Activated CD4-positive, CD25-positive, alpha-beta regulatory T cell treated with anti-CD3 and anti-CD28 coated beads, Interleukin-2, amount 50 U/mL, for 24 hours (primary cell): ENCODE data around the gene TMPRSS3.
"Not testable (repeated sequence)": the region's sequence is repeated elsewhere in the genome, so short reads cannot be mapped to it uniquely, and the experiment has no call there.

Experiments
- ATAC-seq, 2 donors: fragments of 150-1000 bp; cut with Tn5 transposase; one replicate each; pipeline ENCODE4 v1.10.0; 2021; ENCODE audit warnings: mild to moderate bottlenecking in 1 of 2, moderate library complexity in 1 of 2

TMPRSS3 gene

DNA sequence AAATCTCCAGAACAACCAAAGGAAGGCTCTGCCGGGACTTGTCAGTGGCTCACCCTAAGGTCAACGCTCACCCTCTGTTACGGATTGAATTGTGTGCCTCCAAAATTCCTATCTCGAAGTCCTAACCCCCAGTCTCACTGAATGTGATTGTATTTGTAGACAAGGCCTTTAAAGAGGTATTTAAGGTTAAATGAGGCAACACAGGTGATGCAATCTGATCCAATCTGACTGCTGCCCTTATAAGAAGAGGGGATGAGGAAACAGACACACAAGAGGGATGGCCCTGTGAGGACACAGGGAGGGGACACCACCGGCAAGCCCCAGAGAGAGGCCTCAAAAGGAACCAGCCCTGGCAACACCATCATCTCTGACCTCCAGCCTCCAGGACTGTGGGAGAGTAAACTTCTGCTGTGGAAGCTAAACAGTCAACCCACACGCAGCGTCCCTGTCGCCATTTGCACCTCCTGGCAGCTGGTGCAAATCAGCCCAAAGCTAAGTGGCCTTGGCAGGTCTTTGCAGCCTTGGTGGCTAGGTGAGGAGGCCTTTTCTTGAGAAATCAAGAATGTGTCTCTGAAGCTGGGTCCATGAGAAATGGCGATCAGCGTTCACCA is 32.1 kb upstream of the TMPRSS3 start:
- ATAC-seq = no peak

DNA sequence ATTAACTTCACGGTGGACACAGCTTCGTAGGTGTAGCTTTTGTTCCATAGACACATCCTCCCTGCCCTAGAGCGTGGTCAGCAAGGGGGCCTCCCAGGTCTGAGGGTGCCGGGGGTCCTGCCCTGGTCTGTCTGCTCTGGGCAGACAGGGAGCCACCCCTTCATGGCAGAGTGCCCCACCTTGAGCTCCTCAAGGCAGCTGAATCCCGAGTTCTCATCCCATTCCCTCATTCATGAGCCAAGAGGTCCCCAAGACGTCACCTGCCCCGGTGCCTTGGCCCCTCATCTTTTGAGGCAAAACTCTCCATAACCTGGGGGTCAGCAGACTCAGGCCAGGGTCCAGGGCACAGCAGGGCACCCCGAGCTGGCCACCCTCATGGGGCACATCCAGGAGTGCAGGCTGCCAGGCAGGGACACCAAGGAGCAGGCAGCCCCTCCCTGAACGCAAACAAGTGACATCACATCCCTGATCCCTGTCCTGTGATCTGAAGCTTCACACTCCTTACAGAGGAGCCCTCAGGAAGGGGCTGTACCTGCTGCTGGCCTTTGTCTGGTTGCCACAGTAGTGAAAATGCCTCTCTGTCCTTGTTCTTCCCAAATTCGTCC is 31.1 kb upstream of the TMPRSS3 start:
- ATAC-seq = no peak

DNA sequence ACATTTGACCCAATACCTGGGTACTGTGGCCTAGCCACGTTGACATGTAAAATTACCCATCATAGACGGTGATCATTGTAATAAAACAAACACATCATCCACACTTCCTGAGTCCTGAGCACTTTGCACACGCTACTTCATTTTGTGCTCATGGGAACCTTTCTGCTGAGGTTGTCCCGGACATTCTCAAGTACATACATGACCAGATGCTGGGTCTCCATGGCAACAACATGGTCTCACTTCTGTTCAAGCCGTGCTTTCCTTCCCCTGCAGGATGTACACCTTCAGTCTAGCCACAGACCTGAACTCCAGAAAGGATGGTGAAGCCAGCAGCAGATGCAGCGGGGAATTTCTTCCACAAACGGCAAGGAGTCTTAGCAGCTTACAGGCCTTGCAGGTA is 30.6 kb upstream of the TMPRSS3 start:
- no peak for ATAC-seq

DNA sequence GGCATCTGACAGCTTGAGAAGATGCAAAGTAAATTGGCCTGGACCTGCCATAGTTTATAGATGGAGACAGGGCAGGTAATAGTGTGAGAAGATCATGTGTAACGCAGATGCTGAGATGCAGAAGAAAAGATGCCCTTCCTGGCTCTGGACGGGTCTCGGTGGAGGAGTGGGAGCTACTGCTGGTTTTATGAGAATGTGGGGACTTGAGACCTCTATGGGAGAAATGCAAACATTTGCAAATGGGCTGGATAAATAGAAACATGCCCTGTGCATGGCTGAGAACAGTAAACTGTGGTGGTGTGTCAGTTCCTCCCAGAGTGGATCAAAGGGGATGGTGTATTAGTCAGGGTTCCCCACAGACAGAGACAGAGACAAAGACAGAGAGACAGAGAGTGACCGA is 29.7 kb upstream of the TMPRSS3 start:
- peak; percentile 73 to 76 for ATAC-seq

DNA sequence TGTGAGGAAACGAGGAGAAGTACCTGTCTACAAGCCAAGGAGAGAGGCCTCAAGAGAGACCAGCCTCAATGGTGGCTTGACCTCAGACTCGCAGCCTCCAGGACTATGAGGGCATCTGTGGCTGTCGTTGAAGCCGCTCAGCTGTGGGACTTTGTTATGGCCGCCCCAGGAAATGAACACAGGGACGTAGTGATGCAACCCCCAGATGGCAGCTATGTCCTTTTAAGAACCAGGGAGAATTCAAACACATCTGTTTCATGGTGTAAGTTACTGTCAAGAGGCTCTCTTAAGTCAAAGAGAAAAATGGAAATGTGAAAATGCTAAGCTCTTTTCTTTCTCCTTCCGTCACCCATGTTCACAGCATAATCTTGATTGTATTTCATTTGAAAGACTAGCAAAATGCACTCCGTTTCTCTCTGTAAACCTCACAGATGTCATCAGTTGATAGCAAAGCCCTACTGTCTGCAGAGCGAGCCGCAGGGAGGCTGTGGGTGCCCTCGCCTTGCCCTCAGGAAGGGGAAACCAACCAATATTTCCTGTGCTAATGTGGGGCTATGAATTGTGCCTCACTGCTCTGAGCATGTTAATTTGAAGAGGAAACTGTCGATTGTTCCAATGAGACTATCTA is 29.2 kb upstream of the TMPRSS3 start:
- ATAC-seq = peak; percentile 73 to 75

DNA sequence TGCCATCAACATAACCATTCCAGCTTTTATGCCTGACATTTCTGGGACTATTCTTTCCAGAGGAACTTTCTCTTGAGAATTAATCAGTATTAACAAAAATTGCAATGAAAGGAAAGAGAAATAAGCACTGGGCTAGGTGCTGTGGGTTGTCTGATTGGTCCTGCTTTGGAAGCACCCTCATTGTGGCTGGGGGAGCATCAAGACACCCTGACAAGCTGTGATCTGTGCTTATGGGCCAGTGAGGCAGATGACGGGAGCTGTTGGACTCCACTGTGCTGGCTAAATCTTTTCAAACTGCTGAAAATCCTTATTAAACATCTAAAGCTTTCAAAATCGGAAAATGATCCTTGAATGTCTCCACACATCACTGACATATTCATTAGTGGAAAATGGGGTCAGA is 27.8 kb upstream of the TMPRSS3 start:
- no peak for ATAC-seq

DNA sequence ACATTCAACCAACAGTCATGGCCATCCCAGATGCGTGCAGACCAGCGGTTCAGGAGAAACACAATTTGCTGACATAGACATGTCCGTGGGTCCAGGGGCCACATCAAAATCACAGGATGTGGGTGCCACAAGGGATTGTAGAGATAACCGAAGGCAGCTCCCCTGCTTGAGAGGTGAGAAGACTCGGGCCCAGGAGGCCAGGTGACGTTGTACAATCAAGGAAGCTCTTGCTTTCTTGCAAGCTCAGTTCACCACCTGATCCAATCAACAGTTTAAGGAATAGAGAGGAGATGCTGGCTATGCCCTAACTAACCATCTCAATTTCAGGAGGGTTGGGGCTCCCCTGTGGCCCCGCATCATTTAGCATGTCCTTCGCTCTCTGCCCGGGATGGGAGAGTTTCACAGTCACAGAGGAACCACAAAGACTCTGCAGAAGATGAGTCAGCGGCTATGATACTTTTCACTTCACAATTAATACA is 27.4 kb upstream of the TMPRSS3 start:
- ATAC-seq = peak; percentile 70 to 78

DNA sequence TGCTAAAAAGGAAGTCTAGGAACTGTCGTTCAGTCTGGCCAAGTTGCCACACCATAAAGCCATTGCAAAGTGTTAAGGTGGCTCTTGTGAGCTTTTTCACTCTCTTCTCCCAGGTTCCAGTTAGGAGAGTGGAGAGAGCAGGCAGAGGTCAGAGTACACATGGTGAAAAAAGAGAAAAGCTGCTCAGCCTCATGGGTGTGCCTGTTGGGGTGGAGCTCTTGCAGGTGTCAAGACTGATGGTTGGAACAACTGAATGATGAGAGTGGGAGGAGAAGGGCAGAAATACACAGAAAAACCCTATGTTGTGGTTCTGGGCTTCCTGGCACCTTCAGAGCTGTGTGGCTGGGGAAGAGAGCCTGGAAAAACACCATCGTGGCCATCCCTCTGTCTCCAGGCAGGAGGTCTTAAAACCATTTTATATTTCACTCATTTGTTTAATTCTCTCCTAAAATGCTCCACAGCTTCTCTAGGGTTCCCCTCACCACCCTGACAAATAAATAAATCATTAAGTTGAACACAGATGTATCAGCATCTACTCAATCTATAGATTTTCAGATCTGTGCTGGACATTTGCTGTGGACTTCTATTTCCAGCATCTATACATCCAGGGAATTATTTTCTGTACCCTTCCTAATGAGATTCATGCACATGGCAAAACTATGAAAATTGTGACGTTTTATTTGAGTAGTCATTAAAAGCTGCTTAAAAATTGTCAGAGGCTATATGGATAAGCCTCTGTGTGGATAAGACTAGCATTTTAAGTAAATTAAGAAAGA is 25.4 kb upstream of the TMPRSS3 start:
- peak in 1 of 2 donors; percentile 19 for ATAC-seq

DNA sequence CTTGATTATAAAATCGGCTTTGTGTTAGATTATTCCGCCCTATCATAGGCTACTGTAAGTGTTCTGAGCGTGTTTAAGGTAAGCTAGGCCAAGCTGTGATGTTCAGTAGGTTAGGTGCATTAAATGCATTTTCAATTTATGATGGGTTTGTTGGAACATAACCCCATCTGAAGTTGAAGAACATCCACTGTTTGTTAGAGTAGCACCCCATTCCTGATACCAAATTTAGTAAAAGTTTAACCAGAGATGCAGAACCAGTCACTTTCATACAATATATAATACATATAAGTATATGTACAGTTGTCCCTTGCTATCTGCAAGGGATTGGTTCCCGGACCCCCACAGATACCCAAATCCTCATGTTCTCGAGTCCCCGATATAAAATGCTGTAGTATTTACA is 24.0 kb upstream of the TMPRSS3 start:
- no peak for ATAC-seq

DNA sequence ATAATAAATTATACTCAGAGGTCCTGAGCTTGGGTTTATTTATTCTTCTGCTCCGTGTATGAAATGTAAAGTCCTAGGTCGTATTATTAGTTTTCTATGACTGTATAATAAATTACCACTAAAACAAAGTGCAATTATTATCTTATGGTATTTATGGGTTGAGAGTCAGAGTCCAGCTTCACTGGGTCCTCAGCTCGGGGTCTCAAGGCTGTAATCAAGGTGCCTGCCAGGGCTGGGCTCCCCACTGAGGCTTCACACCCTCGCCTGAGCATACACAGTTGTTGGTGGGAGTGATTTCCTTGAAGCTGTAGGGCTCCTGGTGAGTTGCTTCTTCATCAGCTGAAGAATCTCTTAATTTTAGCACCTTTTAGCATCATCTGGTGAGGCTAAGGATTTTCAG is 23.0 kb upstream of the TMPRSS3 start:
- no peak for ATAC-seq

DNA sequence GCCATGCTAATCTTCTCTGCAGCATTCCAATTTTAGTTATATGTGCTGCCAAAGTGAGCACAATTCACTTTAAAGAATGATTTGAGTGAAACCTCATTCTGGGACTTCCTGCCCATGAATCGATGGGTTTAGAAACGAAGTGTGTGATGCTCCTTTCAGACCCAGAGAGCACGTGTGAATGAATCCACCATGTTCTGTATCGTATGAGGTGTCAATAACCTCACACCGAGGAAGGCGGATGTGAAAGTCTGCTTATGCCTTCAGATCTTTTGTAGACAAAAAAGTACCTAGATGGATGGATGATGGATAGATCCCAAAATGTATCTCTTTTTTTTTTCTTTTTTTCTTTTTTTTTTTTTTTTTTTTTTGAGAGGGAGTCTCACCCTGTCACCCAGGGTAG is 21.7 kb upstream of the TMPRSS3 start:
- ATAC-seq = peak; percentile 19 to 28

DNA sequence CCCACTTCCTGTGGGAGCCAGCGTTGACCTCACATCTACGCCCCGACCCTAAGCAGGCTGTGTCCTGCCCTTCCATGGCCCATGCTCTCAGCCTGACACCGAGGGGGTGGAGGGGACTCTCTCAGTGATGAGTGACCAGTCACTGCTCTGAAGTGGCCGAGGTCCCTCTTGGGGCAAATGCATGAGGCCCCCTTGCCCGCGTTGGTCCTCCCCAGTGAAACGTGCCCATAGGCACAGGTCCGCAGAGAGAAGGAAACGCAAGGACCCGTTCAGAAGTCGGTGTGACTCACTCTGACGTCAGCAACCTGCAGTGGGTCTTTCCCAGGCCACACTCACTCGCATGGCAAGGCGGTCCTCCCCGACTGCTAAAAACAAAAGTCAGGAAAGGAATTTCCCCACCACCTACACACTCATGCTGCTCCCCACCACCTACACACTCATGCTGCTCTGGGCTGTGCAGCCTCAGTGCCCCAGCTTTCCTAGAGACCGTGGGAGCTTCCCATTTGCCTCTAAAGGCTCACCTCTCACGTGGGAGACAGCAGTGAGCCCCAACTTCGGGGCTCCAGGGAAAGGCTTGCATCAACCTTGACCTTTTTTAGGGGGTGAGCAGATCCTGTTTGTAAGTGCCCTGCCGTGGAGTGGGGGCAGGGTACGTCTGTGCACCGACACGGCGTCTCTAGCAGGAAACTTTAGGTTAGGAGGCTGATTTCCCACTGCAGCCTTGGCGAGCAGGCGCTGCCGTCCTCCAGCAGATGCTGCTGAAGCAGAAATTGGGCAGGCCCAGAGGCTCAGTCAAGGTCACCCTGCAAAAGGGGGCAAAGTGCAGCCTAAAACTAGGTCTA is 19.3 kb upstream of the TMPRSS3 start:
- peak; percentile 87 to 95 for ATAC-seq

DNA sequence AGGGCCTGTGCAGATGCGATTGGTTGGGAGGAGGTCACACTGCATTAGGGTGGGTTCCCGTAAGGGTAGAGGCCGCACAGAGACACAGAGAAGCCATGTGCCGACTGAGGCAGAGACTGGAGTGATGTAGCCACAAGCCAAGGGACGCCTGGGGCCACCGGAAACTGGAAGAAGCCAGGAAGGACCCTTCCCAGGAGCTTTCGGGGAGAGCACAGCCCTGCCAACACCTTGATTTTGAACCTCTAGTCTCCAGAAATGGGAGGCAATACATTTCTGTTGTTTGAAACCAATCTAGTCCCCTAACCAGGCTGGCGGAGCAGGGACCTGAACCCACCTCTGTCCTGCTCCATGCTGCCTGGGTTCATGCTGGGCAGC is 18.7 kb upstream of the TMPRSS3 start:
- no peak for ATAC-seq

DNA sequence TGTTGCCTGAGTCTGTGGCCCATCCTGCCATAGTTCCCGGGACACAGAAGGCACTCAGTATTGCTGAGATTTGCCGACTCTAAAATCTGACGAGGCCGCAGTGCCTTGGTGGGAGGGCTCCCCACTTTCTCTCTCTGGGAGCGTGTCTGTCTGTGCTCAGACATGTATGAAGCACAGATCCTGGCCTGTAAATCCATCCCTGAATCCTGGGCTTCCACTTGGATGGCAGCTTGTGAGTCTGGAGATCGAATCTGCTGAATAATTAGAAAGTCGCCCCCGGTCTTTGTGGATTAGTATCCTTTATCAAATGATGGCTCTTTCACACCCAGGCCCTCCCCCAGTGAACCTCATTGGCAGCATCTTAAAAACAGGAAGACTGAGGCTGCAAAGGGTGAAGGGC is 18.2 kb upstream of the TMPRSS3 start:
- ATAC-seq = no peak

DNA sequence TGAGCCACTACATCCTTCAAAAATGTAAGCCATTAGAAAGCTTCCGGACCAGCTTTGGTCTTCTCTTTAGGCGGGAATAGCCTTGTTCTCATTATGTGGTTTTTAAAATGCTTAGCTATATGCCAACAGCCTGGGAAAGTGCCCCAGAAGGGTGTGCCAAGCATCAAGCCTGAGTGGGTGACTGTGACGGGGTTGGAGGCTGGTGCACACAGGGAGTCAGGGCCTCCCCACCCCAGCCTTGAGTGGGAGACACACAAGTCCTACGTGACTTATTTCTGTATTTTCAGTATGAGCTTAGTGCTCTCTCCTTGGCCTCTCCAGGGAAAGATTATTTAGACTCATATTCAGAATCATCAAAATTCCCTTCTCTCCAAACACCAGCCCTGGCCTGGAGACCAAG is 17.6 kb upstream of the TMPRSS3 start:
- ATAC-seq = no peak

DNA sequence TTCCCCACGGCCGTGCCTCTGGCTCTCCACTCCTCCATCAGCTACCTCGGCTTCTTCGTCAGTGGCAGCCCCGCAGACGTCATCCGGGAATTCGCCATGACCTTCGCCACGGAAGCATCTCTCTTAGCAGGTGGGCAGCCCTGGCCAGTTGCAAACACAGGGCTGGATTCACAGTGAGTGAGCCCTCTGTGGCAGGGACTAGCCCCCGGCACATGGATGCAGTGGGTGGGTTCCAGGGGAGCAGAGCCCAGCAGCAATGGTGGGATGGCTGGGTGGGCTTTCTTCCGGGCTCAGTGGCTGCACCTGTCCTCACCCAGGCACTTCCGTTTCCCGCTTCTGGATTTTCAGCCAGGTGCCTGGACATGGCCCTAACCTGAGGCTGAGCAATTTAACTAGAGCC is 17.2 kb upstream of the TMPRSS3 start:
- no peak for ATAC-seq

DNA sequence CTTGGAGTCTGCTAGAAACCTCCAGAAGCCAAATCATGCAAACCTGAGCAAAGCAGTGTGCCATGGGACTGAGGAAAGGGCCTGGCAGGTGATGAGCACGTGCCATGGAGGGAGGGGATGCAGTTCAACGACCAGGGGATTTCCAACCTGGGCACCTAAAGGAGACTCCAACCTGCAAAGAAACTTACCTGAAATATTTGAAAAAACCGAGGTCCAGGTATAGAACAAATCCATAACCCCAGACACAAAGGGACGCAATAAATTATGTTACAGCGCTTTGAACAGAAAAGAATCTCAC is 16.7 kb upstream of the TMPRSS3 start:
- no peak for ATAC-seq

DNA sequence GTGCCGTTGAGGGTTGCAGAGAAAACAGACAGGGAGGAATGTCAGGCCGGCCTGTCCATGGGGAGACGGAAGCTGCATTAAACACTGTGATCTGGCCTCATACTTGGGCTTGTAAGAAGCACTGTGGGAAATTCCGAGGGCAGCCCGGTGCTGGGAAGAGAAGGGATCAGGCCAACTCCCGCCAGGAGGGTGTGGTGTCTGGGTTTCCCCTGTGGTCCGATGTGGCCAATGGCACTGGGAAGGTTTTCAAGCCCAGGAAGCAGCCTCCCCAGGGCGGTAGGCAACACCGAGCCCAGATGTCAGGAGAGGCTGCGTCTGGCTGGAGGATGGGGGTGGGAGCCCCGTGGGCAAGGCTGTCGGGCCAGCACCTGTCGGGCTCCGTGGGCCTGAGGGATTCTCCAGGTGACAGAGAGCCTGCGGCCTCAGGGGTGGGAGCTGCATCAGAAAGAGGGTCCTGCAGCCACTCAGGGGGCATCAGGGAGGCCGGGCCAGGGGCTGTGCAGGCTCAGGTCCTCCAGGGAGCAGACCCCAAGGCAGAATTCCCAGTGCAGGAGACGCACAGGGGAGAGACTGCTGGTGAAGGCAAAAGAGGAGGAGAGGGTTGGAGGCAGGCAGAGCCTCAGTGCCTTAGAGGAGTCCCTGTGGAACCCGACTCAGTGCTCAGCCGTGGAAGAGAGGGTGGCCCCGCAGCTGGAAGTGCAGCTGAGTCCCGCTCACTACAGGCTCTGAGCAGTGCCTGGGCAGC is 16.2 kb upstream of the TMPRSS3 start:
- no peak for ATAC-seq

DNA sequence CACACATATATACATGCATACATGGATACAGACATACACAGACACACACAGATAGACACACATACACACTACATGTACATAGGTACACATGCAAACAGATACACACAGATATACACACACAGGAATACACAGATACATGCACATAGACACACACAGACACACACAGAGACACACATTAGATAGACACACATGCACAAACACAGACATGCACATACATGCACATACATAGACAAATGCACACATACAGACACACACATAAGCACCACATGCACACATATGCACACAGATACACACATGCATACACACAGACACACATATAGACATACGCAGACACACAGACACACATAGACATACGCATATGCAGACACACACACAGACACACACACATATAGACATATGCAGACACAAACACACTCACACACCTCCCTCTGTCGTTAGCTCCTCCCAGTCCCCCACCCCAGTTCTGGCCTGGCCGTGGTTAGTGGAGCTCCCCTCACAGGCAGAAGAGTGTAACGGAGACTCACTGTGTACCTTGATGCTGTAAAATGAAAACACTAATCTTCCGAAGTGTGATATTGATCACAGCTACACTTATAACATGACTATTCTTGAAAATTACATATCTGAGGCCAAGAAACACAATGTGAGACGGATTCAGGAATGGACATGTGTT is 15.5 kb upstream of the TMPRSS3 start:
- ATAC-seq = peak in 1 of 2 donors; percentile 30

DNA sequence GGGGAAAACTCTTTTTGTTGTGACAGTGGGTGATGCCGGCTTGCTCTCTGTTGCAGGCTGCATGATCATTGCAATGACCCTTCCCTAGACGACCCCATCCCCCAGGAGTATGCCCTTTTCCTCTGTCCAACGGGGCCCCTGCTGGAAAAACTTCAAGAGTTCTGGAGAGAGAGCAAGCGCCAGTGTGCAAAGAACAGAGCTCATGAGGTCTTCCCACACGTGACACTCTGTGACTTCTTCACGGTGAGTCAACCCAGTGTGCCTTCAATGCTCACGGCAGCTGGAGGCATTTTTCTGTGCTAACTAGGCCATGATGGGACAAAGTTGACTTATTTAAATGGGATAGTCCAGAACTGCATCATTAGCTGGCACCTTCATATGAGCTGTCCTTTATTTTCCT is 13.5 kb upstream of the TMPRSS3 start:
- ATAC-seq = peak in 1 of 2 donors; percentile 21

DNA sequence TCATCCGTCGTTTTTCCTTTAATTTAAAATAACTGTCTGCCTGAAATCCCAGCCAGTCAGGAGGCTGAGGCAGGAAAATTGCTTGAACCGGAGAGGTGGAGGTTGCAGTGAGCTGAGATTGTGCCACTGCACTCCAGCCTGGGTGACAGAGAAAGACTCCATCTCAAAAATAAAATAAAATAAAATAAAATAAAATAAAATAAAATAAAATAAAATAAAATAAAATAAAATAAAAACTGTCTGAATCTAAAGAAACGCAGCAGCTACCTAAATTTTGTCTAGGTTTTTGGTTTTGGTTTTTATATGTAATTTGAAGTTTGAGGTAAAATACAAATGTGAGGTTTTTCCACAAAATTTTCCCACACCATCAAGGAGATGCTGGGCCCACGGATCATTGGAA is 12.9 kb upstream of the TMPRSS3 start:
- not testable (repeated sequence) for ATAC-seq

DNA sequence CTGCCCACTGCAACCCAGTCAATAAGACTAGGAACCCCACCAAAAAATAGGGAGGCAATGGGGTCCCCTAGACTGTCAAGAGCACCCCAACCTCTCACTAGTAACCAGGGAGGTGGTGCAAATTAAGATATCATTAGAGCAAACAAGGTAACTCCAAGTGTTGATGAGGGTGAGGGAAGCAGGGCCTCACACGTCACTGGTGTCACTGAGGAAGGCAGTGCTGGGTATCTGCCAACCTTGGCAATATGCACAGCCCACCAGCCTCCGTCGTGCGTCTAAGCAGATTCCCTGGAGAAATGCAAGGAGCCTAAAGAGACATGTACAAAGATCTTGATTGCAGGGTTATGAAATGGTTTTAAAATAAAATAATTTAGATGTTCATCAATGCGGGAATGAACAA is 11.6 kb upstream of the TMPRSS3 start:
- no peak for ATAC-seq
